ENCODE results near the gene USP9X.
"Not testable (repeated sequence)": the region's sequence is repeated elsewhere in the genome, so short reads cannot be mapped to it uniquely, and the experiment has no call there.

The USP9X gene

GRCh38 chrX:41084893-41085511 lies at the start of gene USP9X:
Gene USP9X (plus strand): TSS chrX:41085445. CDS start chrX:41123629, 38,184 bp downstream.
- DNase-seq, result peak; percentile 82 to 84

GRCh38 chrX:41035582-41035981 lies 49.7 kb upstream of the USP9X start:
- DNase-seq, result no peak

GRCh38 chrX:41036668-41037326 lies 48.4 kb upstream of the USP9X start:
- DNase-seq, result no peak

GRCh38 chrX:41043196-41043595 lies 42.0 kb upstream of the USP9X start:
- DNase-seq, result no peak

GRCh38 chrX:41043674-41044345 lies 41.4 kb upstream of the USP9X start:
- no peak for DNase-seq

- DNase-seq, result no peak
These were observed 39.2 kb upstream of the USP9X start for GRCh38 chrX:41045960-41046567.

GRCh38 chrX:41047878-41048534 lies 37.2 kb upstream of the USP9X start:
- DNase-seq, result no peak

GRCh38 chrX:41050359-41050758 lies 34.9 kb upstream of the USP9X start:
- DNase-seq, result no peak

- DNase-seq, result no peak
These were observed 34.0 kb upstream of the USP9X start for GRCh38 chrX:41051288-41051687.

- no peak for DNase-seq
These were observed 29.5 kb upstream of the USP9X start for GRCh38 chrX:41055740-41056139.

- DNase-seq, result not testable (repeated sequence)
These were observed 22.0 kb upstream of the USP9X start for GRCh38 chrX:41063276-41063675.

GRCh38 chrX:41064018-41064417 lies 21.2 kb upstream of the USP9X start:
- no peak for DNase-seq

GRCh38 chrX:41066391-41066790 lies 18.9 kb upstream of the USP9X start:
- DNase-seq, result no peak

- no peak for DNase-seq
These were observed 18.3 kb upstream of the USP9X start for GRCh38 chrX:41066969-41067368.

GRCh38 chrX:41067721-41068120 lies 17.5 kb upstream of the USP9X start:
- no peak for DNase-seq

- DNase-seq, result no peak
These were observed 8.5 kb upstream of the USP9X start for GRCh38 chrX:41076742-41077141.

GRCh38 chrX:41081821-41082220 lies 3.4 kb upstream of the USP9X start:
- no peak for DNase-seq

GRCh38 chrX:41082783-41083182 lies 2.5 kb upstream of the USP9X start:
- no peak for DNase-seq

- peak; percentile 95 to 96 for DNase-seq
These were observed 977 bp upstream of the USP9X start for GRCh38 chrX:41084044-41084892.

- peak; percentile 53 to 59 for DNase-seq
These were observed 250 bp downstream of the USP9X start for GRCh38 chrX:41085512-41085877.

- peak; percentile 45 to 49 for DNase-seq
These were observed 807 bp downstream of the USP9X start for GRCh38 chrX:41085878-41086626.

GRCh38 chrX:41086627-41086932 lies 1.3 kb downstream of the USP9X start:
- peak; percentile 36 to 44 for DNase-seq

Measured in stimulated activated CD4-positive, alpha-beta T cell treated with anti-CD3 and anti-CD28 coated beads, Interleukin-2, amount 100 ng/mL, for 24 hours (primary cell).